Left renal cortex interstitium (tissue), 4 donors: Measurements from ENCODE around the gene SFXN4. TPM values are rescaled to one million over a fixed set of nuclear protein-coding genes. Genes with fewer than 3 reads are reported as not detected.

Experiments
- polyA plus RNA-seq, 4 donors: library from polyadenylated mRNA; unstranded; fragments of 120-200 nt; gene quantifications; one replicate each; pipeline ENCODE4 v1.2.1, GENCODE V29; 2013; ENCODE audit not compliant: insufficient read length in 4 of 4

Gene SFXN4
- polyA plus RNA-seq, 4 donors: 24.6 to 32.7 (median 30.5) TPM

Other genes with a start within 250 kb of the SFXN4 start
- gene NANOS1, start 136.0 kb downstream of the SFXN4 start, polyA plus RNA-seq: 1 to 10 TPM; 3.1 to 5.3 (median 3.6) TPM
- 100 to 1,000 TPM; 173 to 197 (median 190) TPM for gene EIF3A, start 84.9 kb downstream of the SFXN4 start, polyA plus RNA-seq
- gene DENND10, start 61.6 kb downstream of the SFXN4 start, polyA plus RNA-seq: 10 to 100 TPM; 50.3 to 71.1 (median 55.2) TPM
- 100 to 1,000 TPM; 254 to 299 (median 266) TPM for gene PRDX3, start 13.1 kb upstream of the SFXN4 start, polyA plus RNA-seq
- 10 to 100 TPM; 15.0 to 17.4 (median 16.4) TPM for gene GRK5, start 41.9 kb upstream of the SFXN4 start, polyA plus RNA-seq